Activated naive CD4-positive, alpha-beta T cell treated with anti-CD3 and anti-CD28 coated beads for 36 hours (primary cell): ENCODE measurements around the gene ATAD3B. TPM values are rescaled to one million over a fixed set of nuclear protein-coding genes. Genes with fewer than 3 reads are reported as not detected.
"Not testable (repeated sequence)": the region's sequence is repeated elsewhere in the genome, so short reads cannot be mapped to it uniquely, and the experiment has no call there.

ENCODE experiments used
- CTCF ChIA-PET: fragments of 350-600 bp; sonication (Branson Sonifier 250); formaldehyde crosslinking; loops from one replicate; lab custom pipeline; 2021; ENCODE audit warnings: antibody characterized with exemption; lab: Charles Lee
- DNase-seq: peaks from one replicate; pipeline ENCODE4 v3.0.0-alpha.2; 2020
- H3K27ac Mint-ChIP-seq: one replicate; pipeline ENCODE4 v1.8.0; 2021; ENCODE audit warnings: mild to moderate bottlenecking, mixed read lengths
- H3K27me3 Mint-ChIP-seq: one replicate; pipeline ENCODE4 v1.8.0; 2021; ENCODE audit warnings: low read depth, mixed read lengths
- H3K36me3 Mint-ChIP-seq: one replicate; pipeline ENCODE4 v1.8.0; 2021; ENCODE audit warnings: low read depth, mixed read lengths
- H3K4me1 Mint-ChIP-seq: one replicate; pipeline ENCODE4 v1.8.0; 2021; ENCODE audit warnings: low read depth, mixed read lengths
- H3K4me3 Mint-ChIP-seq: one replicate; pipeline ENCODE4 v1.8.0; 2021; ENCODE audit warnings: mild to moderate bottlenecking, moderate library complexity, mixed read lengths
- H3K9me3 Mint-ChIP-seq: one replicate; pipeline ENCODE4 v1.8.0; 2021; ENCODE audit warnings: mixed read lengths
- intact Hi-C: fragments of 100-400 bp; cut with micrococcal nuclease; formaldehyde crosslinking; loops from one replicate; pipeline ENCODE4 v1.15.1; 2023
- total RNA-seq, 2 experiments: library from RNA; stranded (reverse); gene quantifications; one replicate each; pipeline ENCODE4 v1.2.3, GENCODE V29; 2021

ATAD3B gene
- total RNA-seq, 2 experiments from 2014 or later: 32.7 to 38.7 TPM

DNA sequence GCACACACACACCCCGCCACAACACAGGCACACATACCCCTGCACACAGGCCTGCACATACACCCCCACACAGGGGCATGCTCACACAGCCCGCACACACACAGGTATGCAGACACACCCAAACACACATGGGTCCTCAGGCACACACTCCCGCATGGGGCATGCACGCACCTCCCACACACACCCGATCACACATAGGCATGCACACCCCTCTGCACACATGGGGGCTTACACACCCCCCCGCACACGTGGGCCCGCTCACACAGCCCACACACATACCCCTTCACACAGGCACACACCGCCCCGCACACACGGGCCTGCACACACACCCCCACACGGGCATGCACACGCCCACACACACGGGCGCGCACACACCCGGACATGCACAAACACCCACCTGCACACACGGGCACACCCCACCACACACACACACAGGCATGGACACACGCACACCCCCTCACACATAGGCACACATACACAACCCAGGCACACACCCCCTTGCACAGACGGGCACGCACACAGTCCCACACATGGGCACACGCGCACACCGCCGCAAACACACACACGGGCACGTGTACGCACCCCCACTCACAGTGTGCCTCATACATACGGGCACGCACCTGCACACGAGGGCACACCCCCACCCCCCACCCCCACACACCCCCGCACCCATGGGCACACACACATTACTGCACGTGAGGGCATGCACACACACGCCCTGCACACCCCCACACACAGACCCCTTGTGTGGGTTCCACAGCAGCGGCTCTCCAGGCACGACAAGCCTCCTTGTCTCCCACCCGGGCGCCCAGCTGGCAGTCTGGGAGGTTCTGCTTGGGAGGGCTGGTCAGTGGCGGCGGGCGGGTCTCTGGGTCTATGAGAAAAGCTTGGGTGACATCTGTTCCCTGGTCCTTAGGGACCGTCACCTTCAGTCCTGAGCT lies 8.3 kb downstream of the ATAD3B start:
- Mint-ChIP-seq H3K27ac (no peak overlapping the region), H3K4me1 (no peaks in the 10 kb centered on the region), H3K9me3 (no peaks in the 10 kb centered on the region), H3K27me3 (no peaks in the 10 kb centered on the region), H3K36me3 (peaks cover 34% of the 10 kb centered on the region), H3K4me3 (no peak overlapping the region)
- intact Hi-C loops: no loop called here
- CTCF ChIA-PET: no interaction called here
- DNase-seq: no peak

DNA sequence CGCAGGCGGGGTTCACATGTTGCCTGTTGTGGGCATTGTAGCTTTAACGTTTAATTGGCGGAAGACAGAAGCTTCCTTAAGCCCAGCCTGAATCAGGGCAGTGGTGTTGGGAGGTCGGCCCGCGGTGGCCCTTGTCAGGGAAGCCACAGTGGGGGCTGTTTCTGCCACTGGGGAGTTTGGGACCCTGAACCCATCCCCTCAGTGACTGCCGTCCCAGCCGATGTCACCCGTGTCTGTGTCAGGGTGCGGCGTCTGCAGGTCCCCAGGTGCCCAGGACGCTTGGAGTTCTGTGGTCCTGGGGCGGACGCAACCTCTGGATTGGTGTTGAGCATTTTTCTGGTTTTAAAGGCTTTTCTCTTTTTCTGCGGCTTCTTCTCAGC lies 8.9 kb downstream of the ATAD3B start:
- peaks cover 33% of the 10 kb centered on the region for H3K36me3 Mint-ChIP-seq
- H3K27me3 Mint-ChIP-seq, H3K9me3 Mint-ChIP-seq, H3K27ac Mint-ChIP-seq, DNase-seq, H3K4me1 Mint-ChIP-seq, intact Hi-C loops, H3K4me3 Mint-ChIP-seq, CTCF ChIA-PET: not testable (repeated sequence)

DNA sequence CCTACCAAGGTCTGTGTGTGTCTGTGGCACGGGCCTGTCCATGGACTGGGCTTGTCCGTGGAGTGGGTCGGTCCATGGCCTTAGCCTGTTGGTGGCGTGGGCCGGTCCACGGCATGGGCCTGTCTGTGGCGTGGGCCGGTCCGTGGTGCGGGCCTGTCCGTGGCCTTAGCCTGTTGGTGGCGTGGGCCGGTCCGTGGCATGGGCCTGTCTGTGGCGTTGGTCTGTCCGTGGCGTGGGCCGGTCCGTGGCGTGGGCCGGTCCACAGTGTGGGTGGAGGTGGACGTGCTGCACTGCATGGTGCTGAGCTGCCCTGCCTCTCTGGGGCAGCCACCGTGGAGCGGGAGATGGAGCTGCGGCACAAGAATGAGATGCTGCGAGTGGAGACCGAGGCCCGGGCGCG lies 10.2 kb downstream of the ATAD3B start:
- H3K27me3 Mint-ChIP-seq, H3K4me1 Mint-ChIP-seq, H3K4me3 Mint-ChIP-seq, H3K9me3 Mint-ChIP-seq, intact Hi-C loops, H3K27ac Mint-ChIP-seq, CTCF ChIA-PET, DNase-seq: not testable (repeated sequence)
- H3K36me3 Mint-ChIP-seq: peaks cover 31% of the 10 kb centered on the region

DNA sequence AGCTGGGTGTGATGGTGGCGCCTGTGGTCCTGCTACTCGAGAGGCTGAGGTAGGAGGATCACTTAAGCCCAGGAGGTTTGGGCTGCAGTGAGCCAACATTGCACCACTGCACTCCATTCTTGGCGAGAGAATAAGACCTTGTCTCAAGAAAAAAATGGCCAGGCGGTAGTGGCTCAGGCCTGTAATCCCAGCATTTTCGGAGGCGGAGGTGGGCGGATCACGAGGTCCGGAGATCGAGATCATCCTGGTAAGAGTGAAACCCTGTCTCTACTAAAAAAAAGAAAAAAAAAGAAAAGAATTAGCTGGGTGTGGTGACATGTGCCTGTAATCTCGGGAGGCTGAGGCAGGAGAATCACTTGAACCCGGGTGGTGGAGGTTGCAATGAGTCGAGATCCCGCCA lies 11.3 kb downstream of the ATAD3B start:
- H3K36me3 Mint-ChIP-seq: peaks cover 26% of the 10 kb centered on the region
- CTCF ChIA-PET: interaction anchor here (0.9 kb wide), 1 partner anchor 22 kb away, joined by 3 read pairs; no protein-coding TSS in a partner anchor

DNA sequence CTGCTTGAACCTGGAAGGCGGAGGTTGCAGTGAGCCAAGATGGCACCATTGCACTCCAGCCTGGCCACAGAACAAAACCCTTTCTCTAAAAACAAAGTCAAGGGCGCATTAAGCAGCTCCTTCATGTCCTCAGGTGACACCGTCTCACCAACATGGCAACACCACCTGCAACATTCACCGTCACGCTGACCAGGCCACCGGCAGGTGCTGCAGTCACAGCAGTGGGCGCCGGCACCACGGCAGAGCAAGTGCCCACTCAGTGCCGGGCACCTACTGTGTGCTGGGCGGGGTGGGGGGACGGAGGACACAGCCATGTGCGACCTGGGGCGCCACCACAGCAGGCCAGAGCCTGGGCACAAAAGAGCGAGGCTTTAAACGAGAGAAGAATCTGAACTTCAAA lies 12.1 kb downstream of the ATAD3B start:
- CTCF ChIA-PET: interaction anchor here (0.6 kb wide), 1 partner anchor 26 kb away, joined by 3 read pairs; no protein-coding TSS in a partner anchor
- DNase-seq: no peak
- Mint-ChIP-seq H3K27me3 (no peaks in the 10 kb centered on the region), H3K4me3 (no peak overlapping the region), H3K4me1 (no peaks in the 10 kb centered on the region), H3K36me3 (peaks cover 29% of the 10 kb centered on the region), H3K27ac (no peak overlapping the region), H3K9me3 (no peaks in the 10 kb centered on the region)
- intact Hi-C loops: no loop called here

More for the DNA sequence above, 11.3 kb downstream of the ATAD3B start:
- H3K4me3 Mint-ChIP-seq: no peak overlapping the region
- no peaks in the 10 kb centered on the region for H3K4me1 Mint-ChIP-seq
- DNase-seq: no peak
- no peaks in the 10 kb centered on the region for H3K27me3 Mint-ChIP-seq
- intact Hi-C loops: no loop called here
- no peaks in the 10 kb centered on the region for H3K9me3 Mint-ChIP-seq
- H3K27ac Mint-ChIP-seq: no peak overlapping the region

DNA sequence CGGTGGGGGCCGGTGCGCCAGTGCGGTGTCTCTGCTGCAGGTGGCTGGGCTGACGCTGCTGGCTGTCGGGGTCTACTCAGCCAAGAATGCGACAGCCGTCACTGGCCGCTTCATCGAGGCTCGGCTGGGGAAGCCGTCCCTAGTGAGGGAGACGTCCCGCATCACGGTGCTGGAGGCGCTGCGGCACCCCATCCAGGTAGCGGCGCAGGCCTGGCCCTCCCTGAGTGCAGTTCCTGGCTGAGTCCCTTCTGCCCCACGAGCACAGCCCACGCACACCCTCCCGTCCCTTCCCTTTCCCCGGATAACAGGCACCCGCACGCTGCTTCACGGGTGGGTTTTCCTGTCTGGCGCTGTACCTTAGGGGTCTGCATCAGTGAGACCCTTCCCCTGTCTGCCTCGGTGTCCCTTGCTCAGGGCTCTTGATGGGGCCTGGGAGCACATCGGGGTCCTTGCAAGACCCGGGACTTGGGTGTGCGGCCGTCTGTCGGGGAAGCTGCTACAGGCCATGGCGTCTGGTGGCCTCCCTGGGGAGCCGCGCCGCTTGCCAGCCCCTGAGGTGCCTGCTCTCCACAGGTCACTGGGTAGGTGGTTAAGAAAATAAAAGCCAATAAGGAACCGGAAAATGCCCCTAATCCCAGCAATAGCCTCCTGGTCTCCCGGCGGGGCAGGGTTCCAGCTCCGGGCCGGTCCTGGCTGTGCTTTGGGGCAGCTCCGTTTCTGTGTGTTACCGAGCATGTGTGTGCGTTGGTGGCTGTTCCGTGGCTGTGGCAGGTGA lies 13.6 kb downstream of the ATAD3B start:
- peaks cover 25% of the 10 kb centered on the region for H3K36me3 Mint-ChIP-seq
- H3K4me3 Mint-ChIP-seq, H3K27me3 Mint-ChIP-seq, H3K4me1 Mint-ChIP-seq, H3K9me3 Mint-ChIP-seq, H3K27ac Mint-ChIP-seq, intact Hi-C loops, DNase-seq: not testable (repeated sequence)
- CTCF ChIA-PET: interaction anchor here (0.6 kb wide), 1 partner anchor 45 kb away, joined by 3 read pairs; no protein-coding TSS in a partner anchor

DNA sequence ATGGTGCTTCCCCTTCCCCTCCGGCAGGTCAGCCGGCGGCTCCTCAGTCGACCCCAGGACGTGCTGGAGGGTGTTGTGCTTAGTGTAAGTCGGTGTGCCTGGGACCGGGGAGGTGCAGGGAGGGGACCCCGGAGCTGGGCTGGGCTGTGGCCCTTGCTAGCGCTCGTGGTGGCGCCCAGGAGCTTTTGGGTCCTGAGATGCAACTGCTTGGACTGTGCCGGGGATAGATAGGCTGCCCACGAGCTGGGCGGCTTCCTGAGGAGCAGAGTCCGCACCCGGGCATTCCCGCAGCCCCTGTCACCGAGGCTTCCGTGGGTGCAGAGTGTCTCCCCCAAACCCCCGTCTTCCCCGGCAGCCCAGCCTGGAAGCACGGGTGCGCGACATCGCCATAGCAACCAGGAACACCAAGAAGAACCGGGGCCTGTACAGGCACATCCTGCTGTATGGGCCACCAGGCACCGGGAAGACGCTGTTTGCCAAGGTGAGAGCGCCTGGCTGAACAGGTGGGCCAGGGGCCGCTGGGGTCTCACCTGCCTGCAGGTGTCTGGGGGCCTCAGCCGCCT lies 14.3 kb downstream of the ATAD3B start:
- intact Hi-C loops, H3K4me1 Mint-ChIP-seq, H3K4me3 Mint-ChIP-seq, H3K27me3 Mint-ChIP-seq, DNase-seq, H3K27ac Mint-ChIP-seq, H3K9me3 Mint-ChIP-seq, CTCF ChIA-PET: not testable (repeated sequence)
- H3K36me3 Mint-ChIP-seq: peaks cover 23% of the 10 kb centered on the region

DNA sequence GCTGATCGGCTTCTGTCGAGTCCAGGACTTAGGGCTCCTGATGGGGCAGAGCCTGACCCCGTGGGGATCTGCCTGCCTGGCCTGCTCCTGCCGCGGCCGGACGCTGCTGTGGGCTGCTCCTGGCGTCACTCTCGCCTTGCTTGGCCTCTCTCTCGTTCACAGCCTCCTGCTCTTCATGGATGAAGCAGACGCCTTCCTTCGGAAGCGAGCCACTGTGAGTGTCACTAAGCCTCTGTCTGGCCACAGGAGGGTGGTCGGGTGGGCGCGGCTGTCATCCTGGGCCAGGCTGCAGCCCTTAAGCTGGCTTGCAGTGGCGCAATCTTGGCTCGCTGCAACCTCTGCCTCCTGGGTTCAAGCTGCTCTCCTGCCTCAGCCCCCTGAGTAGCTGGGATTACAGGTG lies 16.1 kb downstream of the ATAD3B start:
- Mint-ChIP-seq H3K4me3 (no peak overlapping the region), H3K36me3 (peaks cover 39% of the 10 kb centered on the region), H3K9me3 (peaks cover 5% of the 10 kb centered on the region), H3K4me1 (no peaks in the 10 kb centered on the region), H3K27ac (no peak overlapping the region), H3K27me3 (no peaks in the 10 kb centered on the region)
- intact Hi-C loops: no loop called here
- DNase-seq: no peak
- CTCF ChIA-PET: no interaction called here

DNA sequence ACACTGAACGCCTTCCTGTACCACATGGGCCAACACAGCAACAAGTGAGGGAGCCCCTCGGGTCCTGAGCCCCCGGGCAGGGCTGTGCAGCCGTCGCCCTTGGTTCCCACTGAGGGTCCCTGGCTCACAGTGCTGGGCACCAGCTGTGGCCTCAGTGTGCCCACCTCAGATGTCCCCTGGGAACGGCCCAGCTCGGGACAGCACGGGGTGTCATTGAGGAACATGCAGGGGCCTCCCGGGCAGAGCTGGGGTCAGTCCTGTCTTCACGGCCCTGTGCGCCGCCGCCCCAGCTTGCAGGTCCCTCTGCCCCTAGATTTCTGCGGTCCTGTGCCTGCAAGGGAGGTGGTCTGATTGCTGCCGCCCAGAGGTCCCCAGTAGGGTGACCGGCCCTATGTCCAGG lies 17.7 kb downstream of the ATAD3B start:
- H3K4me1 Mint-ChIP-seq: no peaks in the 10 kb centered on the region
- CTCF ChIA-PET: no interaction called here
- peaks cover 48% of the 10 kb centered on the region for H3K36me3 Mint-ChIP-seq
- peaks cover 8% of the 10 kb centered on the region for H3K9me3 Mint-ChIP-seq
- H3K4me3 Mint-ChIP-seq: no peak overlapping the region
- no peaks in the 10 kb centered on the region for H3K27me3 Mint-ChIP-seq
- DNase-seq: no peak
- intact Hi-C loops: no loop called here
- no peak overlapping the region for H3K27ac Mint-ChIP-seq

DNA sequence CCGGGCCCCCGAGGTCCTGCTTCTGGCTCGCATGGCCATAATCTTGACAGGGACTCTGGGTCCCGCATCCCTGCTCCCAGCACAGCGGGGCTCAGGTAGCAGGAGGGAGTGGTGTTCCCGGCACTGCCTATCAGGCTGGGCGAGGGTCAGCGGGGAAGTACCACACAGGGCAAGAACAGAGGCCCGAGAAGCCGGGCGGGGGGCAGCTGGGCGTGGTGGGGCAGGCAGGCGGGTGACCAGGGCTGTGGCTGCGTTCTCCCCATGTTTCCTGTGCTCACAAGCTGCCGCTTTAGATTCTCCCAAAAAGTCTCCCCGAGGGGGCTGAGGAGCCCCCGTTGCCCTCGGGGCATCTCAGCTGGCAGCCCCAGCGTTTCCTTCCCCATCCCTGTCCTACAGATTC lies 18.3 kb downstream of the ATAD3B start:
- Mint-ChIP-seq H3K4me3 (no peak overlapping the region), H3K36me3 (peaks cover 44% of the 10 kb centered on the region), H3K27ac (no peak overlapping the region), H3K9me3 (peaks cover 8% of the 10 kb centered on the region), H3K4me1 (no peaks in the 10 kb centered on the region), H3K27me3 (no peaks in the 10 kb centered on the region)
- no peak for DNase-seq
- intact Hi-C loops: no loop called here
- CTCF ChIA-PET: no interaction called here

DNA sequence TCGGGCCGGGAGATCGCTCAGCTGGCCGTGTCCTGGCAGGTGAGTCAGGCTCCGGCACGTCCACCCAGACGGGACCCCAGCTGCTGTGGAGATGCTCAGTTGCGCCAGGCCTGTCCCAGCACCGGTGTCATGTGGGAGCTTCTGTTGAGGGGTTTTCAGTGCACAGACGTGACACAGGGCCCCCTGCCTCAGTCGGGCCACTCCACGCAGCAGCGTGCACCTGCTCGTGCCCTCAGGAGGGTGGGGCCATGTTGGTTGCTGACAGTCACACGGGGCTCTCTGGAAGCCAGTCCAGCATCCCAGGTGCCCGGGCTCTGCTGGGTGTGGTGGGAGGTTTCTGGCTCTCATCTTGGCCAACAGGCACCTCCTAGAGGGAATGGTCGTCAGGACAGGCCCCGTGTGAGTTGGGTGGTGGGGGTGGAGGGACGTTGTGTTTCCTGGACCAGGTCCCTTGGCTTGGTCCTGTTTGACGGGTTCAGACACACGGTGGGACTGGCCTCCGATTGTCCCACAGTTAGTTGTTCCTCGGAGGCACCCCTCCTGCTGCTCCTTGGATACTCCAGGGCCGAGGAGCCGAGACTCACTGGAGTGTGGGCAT lies 19.2 kb downstream of the ATAD3B start:
- no peak overlapping the region for H3K27ac Mint-ChIP-seq
- H3K4me3 Mint-ChIP-seq: no peak overlapping the region
- H3K27me3 Mint-ChIP-seq: no peaks in the 10 kb centered on the region
- intact Hi-C loops: no loop called here
- no peak for DNase-seq
- peaks cover 8% of the 10 kb centered on the region for H3K9me3 Mint-ChIP-seq
- CTCF ChIA-PET: no interaction called here
- peaks cover 47% of the 10 kb centered on the region for H3K36me3 Mint-ChIP-seq
- no peaks in the 10 kb centered on the region for H3K4me1 Mint-ChIP-seq

DNA sequence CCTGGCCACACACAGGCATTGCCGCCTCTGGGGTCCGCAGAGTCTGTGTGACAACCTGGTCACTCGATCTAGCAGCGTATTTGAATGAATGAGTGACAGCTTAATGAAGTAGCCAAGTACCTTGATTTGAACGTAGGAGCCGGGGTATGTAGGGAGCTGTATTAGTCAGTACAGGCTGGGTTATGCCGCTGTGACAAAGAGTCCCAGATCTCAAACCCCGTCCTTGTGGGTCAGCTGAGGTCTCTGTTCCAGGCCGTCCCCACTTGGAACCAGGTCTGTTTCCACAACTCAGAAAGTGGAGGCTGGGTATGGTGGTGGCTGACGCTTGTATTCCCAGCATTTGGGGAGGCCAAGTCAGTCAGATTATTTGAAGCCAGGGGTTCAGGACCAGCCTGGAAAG lies 20.0 kb downstream of the ATAD3B start:
- Mint-ChIP-seq H3K4me3 (no peak overlapping the region), H3K27ac (no peak overlapping the region), H3K9me3 (peaks cover 8% of the 10 kb centered on the region), H3K27me3 (no peaks in the 10 kb centered on the region), H3K4me1 (no peaks in the 10 kb centered on the region), H3K36me3 (peaks cover 48% of the 10 kb centered on the region)
- CTCF ChIA-PET: no interaction called here
- no peak for DNase-seq
- intact Hi-C loops: no loop called here
